ENCODE data around the gene FCHSD2.

GRCh38 chr11:73124800-73125199 lies 17.3 kb downstream of the FCHSD2 start:
- no peak for TF ChIP-seq CTCF (IDR thresholded peaks at IDR 0.05; ENCODE audit: borderline replicate concordance, extremely low read depth, low read length, poor library complexity, severe bottlenecking)
- TF ChIP-seq EZH2 (IDR thresholded peaks at IDR 0.05; ENCODE audit: borderline replicate concordance, low read depth, low read length, severe bottlenecking), result no peak

Measured in DND-41 (cell line).